Sigmoid colon (tissue), 7 donors: Measurements from ENCODE around the gene SHB. TPM values are rescaled to one million over a fixed set of nuclear protein-coding genes. Genes with fewer than 3 reads are reported as not detected.

Experiments used
- DNase-seq: peaks from one replicate; pipeline ENCODE4 v3.0.0-alpha.2; 2019
- H3K27ac ChIP-seq, 4 donors: fragments of 200-600 bp; sonication (generic); one replicate each; pipeline ENCODE4 v1.5.1; 2016 to 2019; ENCODE audit warnings: mild to moderate bottlenecking in 1 of 4
- H3K27me3 ChIP-seq, 3 donors: fragments of 200-600 bp; sonication (generic); one replicate each; pipeline ENCODE4 v1.5.1; 2019; ENCODE audit warnings: mild to moderate bottlenecking in 1 of 3
- H3K36me3 ChIP-seq, 4 donors: fragments of 200-600 bp; sonication (generic); one replicate each; pipeline ENCODE4 v1.5.1; 2016 to 2019
- H3K4me1 ChIP-seq, 4 donors: fragments of 200-600 bp; sonication (generic); one replicate each; pipeline ENCODE4 v1.5.1; 2017 to 2019
- H3K4me3 ChIP-seq, 4 donors: fragments of 200-600 bp; sonication (generic); one replicate each; pipeline ENCODE4 v1.5.1; 2017 to 2019; ENCODE audit warnings: mild to moderate bottlenecking in 2 of 4, moderate library complexity in 1 of 4
- H3K9me3 ChIP-seq, 4 donors: fragments of 200-600 bp in 3 of 4; sonication (generic) in 3 of 4; one replicate each; pipeline versions ENCODE4 v1.5.1 to v1.6.1; 2013 to 2019
- CTCF ChIP-seq, 4 experiments: fragments of 450-650 bp in 3 of 4; fragments of 200-600 bp in 1 of 4; IDR thresholded peaks; one replicate each; pipeline ENCODE4 v1.5.1; 2016 to 2019; ENCODE audit warnings: antibody characterized with exemption in 4 of 4, mild to moderate bottlenecking in 3 of 4, moderate library complexity in 2 of 4
- EP300 ChIP-seq, 4 donors: sonication (generic); formaldehyde crosslinking; IDR thresholded peaks; one replicate each; pipeline ENCODE4 v1.6.1; 2017; ENCODE audit warnings: antibody characterized with exemption in 4 of 4
- POLR2A ChIP-seq, 2 donors: fragments of 450-650 bp; IDR thresholded peaks; one replicate each; pipeline ENCODE4 v1.6.1; 2016; ENCODE audit warnings: antibody characterized with exemption in 2 of 2, mild to moderate bottlenecking in 2 of 2, moderate library complexity in 2 of 2
- POLR2AphosphoS5 ChIP-seq, 4 donors: sonication (generic); formaldehyde crosslinking; IDR thresholded peaks; one replicate each; pipeline ENCODE4 v1.6.1; 2017; ENCODE audit warnings: antibody characterized with exemption in 4 of 4
- WGBS, 2 donors: extraction: QIAGEN DNeasy Blood & Tissue Kit; methylation state at CpG; one replicate each; pipeline ENCODE4 v1.1.7; 2013; 5-methylcytosine and 5-hydroxymethylcytosine counted together
- intact Hi-C: fragments of 100-400 bp; cut with DNase I; formaldehyde crosslinking; loops from one replicate; pipeline ENCODE4 v1.15.1; 2023
- polyA plus RNA-seq, 3 donors: library from polyadenylated mRNA; stranded (reverse); fragments of 200-250 nt; gene quantifications; one replicate each; pipeline ENCODE4 v1.2.3, GENCODE V29; 2013
- total RNA-seq, 4 donors: library from RNA; depleted of rRNA; stranded (reverse); fragments of >200 nt; gene quantifications; one replicate each; pipeline ENCODE4 v1.1.0, GENCODE V29; 2016
- donor health status: healthy with polysubstance abuse.
- donor health status: Bipolar disorder and iron deficiency.
- donor health status: healthy.

Gene SHB
- total and polyA plus RNA-seq, 7 donors, result 6.8 to 33.7 (median 10.2) TPM

GRCh38 chr9:37996819-37997217 lies 72.2 kb downstream of the SHB start:
- 94 to 95% methylated on average over 4 of the region's 4 CpGs for WGBS, 2 donors
- no peaks in the 10 kb centered on the region for H3K9me3 ChIP-seq
- no peaks in the 10 kb centered on the region for H3K36me3 ChIP-seq
- peaks cover 0 to 67% (median 46%) of the 10 kb centered on the region in 4 donors for H3K4me1 ChIP-seq
- TF ChIP-seq CTCF (IDR thresholded peaks at IDR 0.05) (no peak), EP300 (IDR thresholded peaks at IDR 0.05) (no peak)
- no peak overlapping the region for H3K4me3 ChIP-seq
- H3K27ac ChIP-seq, result peak overlapping the region in 3 of 4 donors; percentile 73 to 87 (median 84)
- no peak for DNase-seq
- no peaks in the 10 kb centered on the region for H3K27me3 ChIP-seq
- intact Hi-C loops, result loop anchor here (5.0 kb wide), 1 partner anchor 40 kb away; no protein-coding TSS in a partner anchor

GRCh38 chr9:37995961-37996818 lies 72.8 kb downstream of the SHB start:
- no peaks in the 10 kb centered on the region for H3K36me3 ChIP-seq
- 90% methylated on average over 5 of the region's 5 CpGs for WGBS, 2 donors

GRCh38 chr9:37995348-37995737 lies 73.7 kb downstream of the SHB start:
- 83 to 87% methylated on average over 6 of the region's 6 CpGs for WGBS, 2 donors
- TF ChIP-seq CTCF (IDR thresholded peaks at IDR 0.05) (no peak), EP300 (IDR thresholded peaks at IDR 0.05) (no peak), POLR2A (IDR thresholded peaks at IDR 0.05) (no peak), POLR2AphosphoS5 (IDR thresholded peaks at IDR 0.05) (no peak)
- Histone ChIP-seq H3K27me3 (no peaks in the 10 kb centered on the region), H3K4me3 (peak overlapping the region in 2 of 4 donors; percentile 6 to 17), H3K36me3 (no peaks in the 10 kb centered on the region), H3K27ac (peak overlapping the region; percentile 64 to 87 (median 76)), H3K4me1 (peaks cover 0 to 66% (median 46%) of the 10 kb centered on the region in 4 donors), H3K9me3 (no peaks in the 10 kb centered on the region)
- intact Hi-C loops, result loop anchor here (5.0 kb wide), 1 partner anchor 42 kb away; no protein-coding TSS in a partner anchor
- DNase-seq, result no peak

More at GRCh38 chr9:37995961-37996818, 72.8 kb downstream of the SHB start:
- H3K4me1 ChIP-seq, result peaks cover 0 to 67% (median 46%) of the 10 kb centered on the region in 4 donors
- intact Hi-C loops, result loop anchor here (5.0 kb wide), 1 partner anchor 41 kb away; no protein-coding TSS in a partner anchor
- no peak for DNase-seq
- H3K27me3 ChIP-seq, result no peaks in the 10 kb centered on the region
- H3K4me3 ChIP-seq, result no peak overlapping the region
- peak overlapping the region in 2 of 4 donors; percentile 84 to 87 for H3K27ac ChIP-seq
- TF ChIP-seq POLR2A (IDR thresholded peaks at IDR 0.05), result no peak
- no peak for TF ChIP-seq CTCF (IDR thresholded peaks at IDR 0.05)
- no peak for TF ChIP-seq POLR2AphosphoS5 (IDR thresholded peaks at IDR 0.05)
- TF ChIP-seq EP300 (IDR thresholded peaks at IDR 0.05), result no peak
- H3K9me3 ChIP-seq, result no peaks in the 10 kb centered on the region

- Histone ChIP-seq H3K36me3 (no peaks in the 10 kb centered on the region), H3K27me3 (no peaks in the 10 kb centered on the region), H3K4me1 (peaks cover 0 to 60% (median 45%) of the 10 kb centered on the region in 4 donors), H3K9me3 (no peaks in the 10 kb centered on the region), H3K27ac (peak overlapping the region; percentile 64 to 87 (median 76)), H3K4me3 (peak overlapping the region in 2 of 4 donors; percentile 6 to 17)
- TF ChIP-seq CTCF (IDR thresholded peaks at IDR 0.05), result no peak
- TF ChIP-seq POLR2AphosphoS5 (IDR thresholded peaks at IDR 0.05), result peak in 1 of 4 donors; percentile 48
- TF ChIP-seq POLR2A (IDR thresholded peaks at IDR 0.05), result no peak
- TF ChIP-seq EP300 (IDR thresholded peaks at IDR 0.05), result peak in 2 of 4 donors; percentile 34 to 40
- intact Hi-C loops, result loop anchor here (5.0 kb wide), 1 partner anchor 43 kb away; no protein-coding TSS in a partner anchor
- 27 to 62% methylated on average over 15 of the region's 15 CpGs for WGBS, 2 donors
- peak; percentile 87 for DNase-seq
Observed at GRCh38 chr9:37994639-37995347, 74.2 kb downstream of the SHB start.
